K562 (cell line): ENCODE measurements around the gene SOX6. TPM values are rescaled to one million over a fixed set of nuclear protein-coding genes. Genes with fewer than 3 reads are reported as not detected.

Source experiments
- ARNT ChIP-seq, 2 experiments: fragments of 450-650 bp; IDR thresholded peaks; 2 replicates each; pipeline ENCODE4 v1.6.1; 2016; ENCODE audit warnings: mild to moderate bottlenecking in 1 of 2
- CEBPB ChIP-seq: fragments of 450-650 bp; IDR thresholded peaks from 2 replicates; pipeline ENCODE4 v1.6.1; 2016; ENCODE audit warnings: missing genetic modification characterization, missing compliant biosample characterization
- CTBP1 ChIP-seq: fragments of 450-650 bp; IDR thresholded peaks from 2 replicates; pipeline ENCODE4 v1.6.1; 2016; ENCODE audit warnings: borderline replicate concordance
- GABPB1 ChIP-seq: sonication (generic); formaldehyde crosslinking; IDR thresholded peaks from 2 replicates; pipeline ENCODE4 v1.8.0; 2022; ENCODE audit warnings: mild to moderate bottlenecking, missing genetic modification reagents
- KAT2B ChIP-seq: IDR thresholded peaks from one replicate; pipeline ENCODE4 v1.6.1; 2012; ENCODE audit warnings: low read depth, mild to moderate bottlenecking, control low read depth, inconsistent platforms, low read length, moderate library complexity
- KDM2B ChIP-seq: fragments of 250-450 bp; sonication (Bioruptor Pico); IDR thresholded peaks from 2 replicates; pipeline ENCODE4 v1.8.0; 2021; ENCODE audit warnings: mild to moderate bottlenecking, moderate library complexity
- KLF13 ChIP-seq: fragments of 450-650 bp; IDR thresholded peaks from 2 replicates; pipeline ENCODE4 v1.6.1; 2016; ENCODE audit warnings: missing genetic modification characterization, low read depth, mild to moderate bottlenecking, missing compliant biosample characterization, moderate library complexity, borderline replicate concordance
- MAFG ChIP-seq: fragments of 450-650 bp; conservative IDR thresholded peaks from 2 replicates; pipeline ENCODE4 v1.6.1; 2016; ENCODE audit warnings: missing genetic modification characterization, missing compliant biosample characterization
- PPARD ChIP-seq: fragments of 250-450 bp; sonication (Bioruptor Pico); IDR thresholded peaks from 2 replicates; pipeline ENCODE4 v1.8.0; 2022; ENCODE audit warnings: inconsistent platforms, mild to moderate bottlenecking, moderate library complexity
- RAD21 ChIP-seq, 2 experiments: fragments of 250-450 bp in 1 of 2; fragments of 450-650 bp in 1 of 2; sonication (Bioruptor Pico) in 1 of 2; formaldehyde crosslinking in 1 of 2; IDR thresholded peaks in 1 of 2; conservative IDR thresholded peaks in 1 of 2; 2 replicates each; pipeline versions ENCODE4 v1.4.0 to v1.8.0; 2020 to 2022; ENCODE audit warnings: mild to moderate bottlenecking in 2 of 2, moderate library complexity in 1 of 2
- SMARCB1 ChIP-seq: IDR thresholded peaks from 2 replicates; pipeline ENCODE4 v1.6.1; 2011; ENCODE audit warnings: improper control_type of control experiment, low read depth; ENCODE audit not compliant: insufficient read length
- SP1 ChIP-seq: sonication (generic); formaldehyde crosslinking; IDR thresholded peaks from 2 replicates; pipeline ENCODE4 v1.8.1; 2022; ENCODE audit warnings: mild to moderate bottlenecking, missing genetic modification reagents
- TEAD1 ChIP-seq, 2 experiments: fragments of 450-650 bp in 1 of 2; sonication (generic) in 1 of 2; formaldehyde crosslinking; IDR thresholded peaks; 2 replicates each; pipeline versions ENCODE4 v1.4.0 to v1.8.0; 2020 to 2022; ENCODE audit warnings: mild to moderate bottlenecking in 2 of 2, missing genetic modification reagents in 1 of 2
- THRAP3 ChIP-seq: fragments of 450-650 bp; IDR thresholded peaks from 2 replicates; pipeline ENCODE4 v1.6.1; 2016; ENCODE audit warnings: mild to moderate bottlenecking, inconsistent platforms, borderline replicate concordance
- U2AF1 ChIP-seq: fragments of 200-400 bp; formaldehyde crosslinking; optimal IDR thresholded peaks from 2 replicates; pipeline ENCODE3; 2017; ENCODE audit warnings: mild to moderate bottlenecking, low read depth, low read length, moderate library complexity
- U2AF2 ChIP-seq: fragments of 200-400 bp; formaldehyde crosslinking; optimal IDR thresholded peaks from 2 replicates; pipeline ENCODE3; 2017; ENCODE audit warnings: low read depth, mild to moderate bottlenecking, low read length
- YY1 ChIP-seq, 3 experiments: IDR thresholded peaks; 2 replicates each; pipeline ENCODE4 v1.6.1; 2011; ENCODE audit warnings: low read length in 2 of 3, mild to moderate bottlenecking in 2 of 3, moderate library complexity in 2 of 3, borderline replicate concordance in 1 of 3, control low read depth in 1 of 3, low read depth in 1 of 3; ENCODE audit not compliant: insufficient read depth in 3 of 3, insufficient replicate concordance in 2 of 3, control insufficient read depth in 1 of 3, insufficient read length in 1 of 3; ENCODE audit errors: extremely low read depth in 1 of 3
- ZBTB1 ChIP-seq: sonication (generic); formaldehyde crosslinking; IDR thresholded peaks from 2 replicates; pipeline ENCODE4 v1.8.1; 2023; ENCODE audit warnings: missing genetic modification reagents, low read depth, mild to moderate bottlenecking, borderline replicate concordance
- polyA plus RNA-seq, 8 experiments: library from polyadenylated mRNA; depleted of rRNA in 4 of 8; stranded (reverse) in 5 of 8; unstranded in 3 of 8; fragments of >200 nt; fragmentation: Nextera tagmentation in 2 of 8; fragmentation: Illumina TruSeq in 1 of 8; extraction: Ambion mirVana in 2 of 8; extraction: Trizol in 1 of 8; gene quantifications; 2 replicates each; pipeline versions ENCODE4 v1.2.1 to v1.2.3, GENCODE V29; 2011 to 2014; ENCODE audit warnings: inconsistent platforms in 1 of 8, missing spikeins in 1 of 8
- total RNA-seq, 7 experiments: library from RNA; depleted of rRNA in 6 of 7; stranded (reverse); fragments of >200 nt in 6 of 7; fragmentation: Illumina TruSeq in 2 of 7; extraction: Trizol in 2 of 7; gene quantifications; 2 replicates each; pipeline versions ENCODE4 v1.2.1 to v1.2.3, GENCODE V29; 2011 to 2021; ENCODE audit warnings: low replicate concordance in 1 of 7
- TF ChIP-seq, protein P1 (sequence below): fragments of 450-650 bp; formaldehyde crosslinking; IDR thresholded peaks from 2 replicates; pipeline ENCODE4 v1.4.0; 2020; ENCODE audit warnings: mild to moderate bottlenecking, moderate library complexity
- TF ChIP-seq, protein P2 (sequence below): fragments of 450-650 bp; conservative IDR thresholded peaks from 2 replicates; pipeline ENCODE4 v1.6.1; 2016; ENCODE audit warnings: missing genetic modification characterization, low read depth, mild to moderate bottlenecking, control low read depth, missing compliant biosample characterization
- TF ChIP-seq, protein P3 (sequence below): fragments of 250-450 bp; sonication (Bioruptor Pico); IDR thresholded peaks from 2 replicates; pipeline ENCODE4 v1.4.0; 2020
- TF ChIP-seq, protein P4 (sequence below): sonication (generic); formaldehyde crosslinking; IDR thresholded peaks from 2 replicates; pipeline ENCODE4 v1.8.1; 2022; ENCODE audit warnings: missing genetic modification reagents

Gene SOX6
- total and polyA plus RNA-seq, 9 of the 15 experiments (the other 6 are each of a cell fraction or from before 2014, with no cell fraction given), result 0.89 to 8.7 (median 5.7) TPM

DNA sequence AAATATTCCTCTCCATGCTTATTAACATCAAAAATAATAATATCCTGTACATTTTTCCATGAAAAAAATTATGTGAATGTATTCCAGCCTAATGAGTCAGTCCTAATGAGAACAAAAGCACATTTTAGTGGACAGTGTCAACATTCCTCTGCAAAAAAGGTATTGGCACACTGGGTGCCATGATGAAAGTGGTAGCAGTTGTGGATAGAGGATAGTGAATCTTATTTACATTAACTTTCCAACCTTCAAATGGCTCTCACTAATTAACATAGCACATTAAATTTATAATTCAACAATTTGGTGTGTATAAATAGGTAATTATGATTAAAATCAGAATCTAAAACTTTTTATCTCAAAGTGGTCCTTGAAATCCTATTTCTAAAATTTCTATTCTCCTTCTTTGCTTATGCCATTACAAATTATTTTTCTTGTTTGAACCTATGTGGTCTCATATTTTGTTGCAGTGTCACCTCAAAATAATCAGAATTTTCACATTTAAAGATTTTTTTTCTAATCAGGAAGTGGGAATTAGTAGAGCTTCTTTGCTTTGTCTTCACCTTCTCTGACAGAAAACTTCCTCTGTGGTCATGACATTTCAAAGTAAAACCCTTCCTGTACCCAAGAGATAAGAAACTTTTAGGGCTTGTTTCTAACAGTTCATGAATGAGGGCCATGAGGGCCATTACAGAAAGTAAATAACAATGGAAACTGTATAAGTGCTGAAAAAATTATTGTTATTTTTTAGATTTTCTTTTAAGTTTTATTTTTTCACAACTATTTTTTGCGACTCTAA, 18.7 kb downstream of the SOX6 start (continued):
- TF ChIP-seq PPARD (CRISPR knock-in tag) (no peak), SMARCB1 (no peak), U2AF1 (no peak), GABPB1 (CRISPR knock-in tag) (no peak), TEAD1 (CRISPR knock-in tag; IDR thresholded peaks at IDR 0.05) (no peak), KLF13 (tag) (0 out of 2 replicates have a peak, but pooled peaks have one; percentile 28), THRAP3 (no peak), U2AF2 (no peak), MAFG (tag) (peak; percentile 44; the same call in 1 of the 2 replicates), RAD21 (CRISPR knock-in tag; conservative IDR thresholded peaks at IDR 0.05 in 1 of 2, IDR thresholded peaks at IDR 0.05 in 1 of 2) (no peak), KDM2B (no peak), ARNT (IDR thresholded peaks at IDR 0.05) (peak in 1 of 2 experiments; percentile 76; a peak in 1 of 4 replicates), SP1 (CRISPR knock-in tag) (no peak), KAT2B (no peak), ZBTB1 (CRISPR knock-in tag) (no peak), CEBPB (tag) (no peak), YY1 (IDR thresholded peaks at IDR 0.05; ENCODE audit: borderline replicate concordance in 1 of 3, control insufficient read depth in 1 of 3, extremely low read depth in 1 of 3, insufficient read depth in 3 of 3, insufficient read length in 1 of 3, insufficient replicate concordance in 2 of 3, low read depth in 1 of 3, low read length in 2 of 3) (no peak), CTBP1 (no peak)
- TF ChIP-seq, protein P1, sequence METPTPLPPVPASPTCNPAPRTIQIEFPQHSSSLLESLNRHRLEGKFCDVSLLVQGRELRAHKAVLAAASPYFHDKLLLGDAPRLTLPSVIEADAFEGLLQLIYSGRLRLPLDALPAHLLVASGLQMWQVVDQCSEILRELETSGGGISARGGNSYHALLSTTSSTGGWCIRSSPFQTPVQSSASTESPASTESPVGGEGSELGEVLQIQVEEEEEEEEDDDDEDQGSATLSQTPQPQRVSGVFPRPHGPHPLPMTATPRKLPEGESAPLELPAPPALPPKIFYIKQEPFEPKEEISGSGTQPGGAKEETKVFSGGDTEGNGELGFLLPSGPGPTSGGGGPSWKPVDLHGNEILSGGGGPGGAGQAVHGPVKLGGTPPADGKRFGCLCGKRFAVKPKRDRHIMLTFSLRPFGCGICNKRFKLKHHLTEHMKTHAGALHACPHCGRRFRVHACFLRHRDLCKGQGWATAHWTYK (CRISPR knock-in tag), result no peak
- TF ChIP-seq, protein P2, sequence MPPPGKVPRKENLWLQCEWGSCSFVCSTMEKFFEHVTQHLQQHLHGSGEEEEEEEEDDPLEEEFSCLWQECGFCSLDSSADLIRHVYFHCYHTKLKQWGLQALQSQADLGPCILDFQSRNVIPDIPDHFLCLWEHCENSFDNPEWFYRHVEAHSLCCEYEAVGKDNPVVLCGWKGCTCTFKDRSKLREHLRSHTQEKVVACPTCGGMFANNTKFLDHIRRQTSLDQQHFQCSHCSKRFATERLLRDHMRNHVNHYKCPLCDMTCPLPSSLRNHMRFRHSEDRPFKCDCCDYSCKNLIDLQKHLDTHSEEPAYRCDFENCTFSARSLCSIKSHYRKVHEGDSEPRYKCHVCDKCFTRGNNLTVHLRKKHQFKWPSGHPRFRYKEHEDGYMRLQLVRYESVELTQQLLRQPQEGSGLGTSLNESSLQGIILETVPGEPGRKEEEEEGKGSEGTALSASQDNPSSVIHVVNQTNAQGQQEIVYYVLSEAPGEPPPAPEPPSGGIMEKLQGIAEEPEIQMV (tag), result 0 out of 2 replicates have a peak, but pooled peaks have one; percentile 26
- TF ChIP-seq, protein P3, sequence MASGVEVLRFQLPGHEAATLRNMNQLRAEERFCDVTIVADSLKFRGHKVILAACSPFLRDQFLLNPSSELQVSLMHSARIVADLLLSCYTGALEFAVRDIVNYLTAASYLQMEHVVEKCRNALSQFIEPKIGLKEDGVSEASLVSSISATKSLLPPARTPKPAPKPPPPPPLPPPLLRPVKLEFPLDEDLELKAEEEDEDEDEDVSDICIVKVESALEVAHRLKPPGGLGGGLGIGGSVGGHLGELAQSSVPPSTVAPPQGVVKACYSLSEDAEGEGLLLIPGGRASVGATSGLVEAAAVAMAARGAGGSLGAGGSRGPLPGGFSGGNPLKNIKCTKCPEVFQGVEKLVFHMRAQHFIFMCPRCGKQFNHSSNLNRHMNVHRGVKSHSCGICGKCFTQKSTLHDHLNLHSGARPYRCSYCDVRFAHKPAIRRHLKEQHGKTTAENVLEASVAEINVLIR (CRISPR knock-in tag), result no peak
- TF ChIP-seq, protein P4, sequence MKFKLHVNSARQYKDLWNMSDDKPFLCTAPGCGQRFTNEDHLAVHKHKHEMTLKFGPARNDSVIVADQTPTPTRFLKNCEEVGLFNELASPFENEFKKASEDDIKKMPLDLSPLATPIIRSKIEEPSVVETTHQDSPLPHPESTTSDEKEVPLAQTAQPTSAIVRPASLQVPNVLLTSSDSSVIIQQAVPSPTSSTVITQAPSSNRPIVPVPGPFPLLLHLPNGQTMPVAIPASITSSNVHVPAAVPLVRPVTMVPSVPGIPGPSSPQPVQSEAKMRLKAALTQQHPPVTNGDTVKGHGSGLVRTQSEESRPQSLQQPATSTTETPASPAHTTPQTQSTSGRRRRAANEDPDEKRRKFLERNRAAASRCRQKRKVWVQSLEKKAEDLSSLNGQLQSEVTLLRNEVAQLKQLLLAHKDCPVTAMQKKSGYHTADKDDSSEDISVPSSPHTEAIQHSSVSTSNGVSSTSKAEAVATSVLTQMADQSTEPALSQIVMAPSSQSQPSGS (CRISPR knock-in tag), result no peak
